LNCAP (cell line): ENCODE results near the gene KRTAP10-8.

ENCODE experiments used
- CTCF ChIP-seq: fragments of 450-650 bp; IDR thresholded peaks from 2 replicates; pipeline ENCODE4 v1.5.1; 2017; ENCODE audit warnings: mild to moderate bottlenecking

The KRTAP10-8 gene

GRCh38 chr21:44582055-44582454 is 29.8 kb upstream of the KRTAP10-8 start:
- no peak for TF ChIP-seq CTCF

GRCh38 chr21:44583089-44583799 is 28.6 kb upstream of the KRTAP10-8 start:
- TF ChIP-seq CTCF = no peak

GRCh38 chr21:44583800-44584147 is 28.1 kb upstream of the KRTAP10-8 start:
- TF ChIP-seq CTCF = no peak

- TF ChIP-seq CTCF = no peak
Observed at GRCh38 chr21:44585892-44586291, 26.0 kb upstream of the KRTAP10-8 start.

GRCh38 chr21:44589094-44589493 is 22.8 kb upstream of the KRTAP10-8 start:
- TF ChIP-seq CTCF = no peak

GRCh38 chr21:44589586-44590305 is 22.1 kb upstream of the KRTAP10-8 start:
- TF ChIP-seq CTCF = no peak

GRCh38 chr21:44590311-44590721 is 21.6 kb upstream of the KRTAP10-8 start:
- no peak for TF ChIP-seq CTCF
